Fibroblast of villous mesenchyme (primary cell): ENCODE measurements around the gene FBLN7. TPM values are rescaled to one million over a fixed set of nuclear protein-coding genes. Genes with fewer than 3 reads are reported as not detected.

Experiments used
- DNase-seq: peaks from one replicate; pipeline ENCODE4 v3.0.0-alpha.2; 2010; ENCODE audit warnings: low read depth
- H3K4me3 ChIP-seq: 2 replicates; pipeline ENCODE4 v1.5.1; 2011; ENCODE audit warnings: low read depth, mild to moderate bottlenecking, low read length
- total RNA-seq: library from RNA; depleted of rRNA; stranded (reverse); fragments of >200 nt; gene quantifications from 2 replicates; pipeline ENCODE4 v1.2.3, GENCODE V29; 2012
- TF ChIP-seq, protein P1 (sequence below): IDR thresholded peaks from 2 replicates; pipeline ENCODE4 v1.5.1; 2012; ENCODE audit warnings: low read depth, mild to moderate bottlenecking, low read length; ENCODE audit not compliant: insufficient read depth

Gene FBLN7
- total RNA-seq, 1 donor = 1.3 TPM

DNA sequence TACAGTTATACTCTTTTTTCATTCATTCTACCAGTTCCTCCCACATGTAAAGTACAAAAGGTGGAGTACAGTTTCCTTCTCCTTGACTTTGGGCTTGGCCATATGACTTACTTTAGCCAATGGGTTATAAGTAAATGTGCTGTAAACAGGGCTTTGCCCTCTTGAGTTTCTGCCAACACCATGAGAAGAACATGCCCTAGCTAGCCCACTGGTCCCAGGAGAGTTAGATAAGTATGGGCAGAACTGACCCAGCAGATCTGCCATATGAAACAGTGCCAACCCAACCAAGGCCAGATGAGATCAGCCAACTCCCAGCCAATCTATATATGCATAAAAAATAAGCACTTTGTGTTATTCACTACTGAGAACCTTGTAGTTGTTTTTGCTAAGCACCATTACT is 91.2 kb downstream of the FBLN7 start:
- peak; percentile 7 for DNase-seq
- TF ChIP-seq, protein P1, sequence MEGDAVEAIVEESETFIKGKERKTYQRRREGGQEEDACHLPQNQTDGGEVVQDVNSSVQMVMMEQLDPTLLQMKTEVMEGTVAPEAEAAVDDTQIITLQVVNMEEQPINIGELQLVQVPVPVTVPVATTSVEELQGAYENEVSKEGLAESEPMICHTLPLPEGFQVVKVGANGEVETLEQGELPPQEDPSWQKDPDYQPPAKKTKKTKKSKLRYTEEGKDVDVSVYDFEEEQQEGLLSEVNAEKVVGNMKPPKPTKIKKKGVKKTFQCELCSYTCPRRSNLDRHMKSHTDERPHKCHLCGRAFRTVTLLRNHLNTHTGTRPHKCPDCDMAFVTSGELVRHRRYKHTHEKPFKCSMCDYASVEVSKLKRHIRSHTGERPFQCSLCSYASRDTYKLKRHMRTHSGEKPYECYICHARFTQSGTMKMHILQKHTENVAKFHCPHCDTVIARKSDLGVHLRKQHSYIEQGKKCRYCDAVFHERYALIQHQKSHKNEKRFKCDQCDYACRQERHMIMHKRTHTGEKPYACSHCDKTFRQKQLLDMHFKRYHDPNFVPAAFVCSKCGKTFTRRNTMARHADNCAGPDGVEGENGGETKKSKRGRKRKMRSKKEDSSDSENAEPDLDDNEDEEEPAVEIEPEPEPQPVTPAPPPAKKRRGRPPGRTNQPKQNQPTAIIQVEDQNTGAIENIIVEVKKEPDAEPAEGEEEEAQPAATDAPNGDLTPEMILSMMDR = no peak
- no peak overlapping the region for H3K4me3 ChIP-seq

DNA sequence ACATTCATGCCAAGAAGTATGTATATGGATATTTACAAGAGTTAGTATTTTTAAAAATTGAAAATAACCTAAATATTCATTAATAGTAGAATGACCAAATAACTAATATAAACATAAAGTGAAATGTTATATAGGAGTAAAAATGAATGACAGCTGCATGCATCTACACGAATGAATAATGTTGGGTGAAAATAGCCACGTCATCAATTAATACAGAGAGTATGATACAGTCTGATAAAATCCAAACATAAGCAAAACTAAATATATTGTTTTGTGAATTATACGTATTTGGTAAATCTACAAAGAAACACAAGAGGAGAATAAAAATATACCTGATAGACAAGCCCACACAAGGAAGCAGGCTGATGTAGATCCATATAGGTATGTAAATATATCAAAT is 92.2 kb downstream of the FBLN7 start:
- no peak for DNase-seq
- TF ChIP-seq, protein P1 = no peak
- no peak overlapping the region for H3K4me3 ChIP-seq

Other genes starting within 250 kb of the FBLN7 start
- under 0.01 TPM in 2 replicates for gene MERTK, start 239.8 kb upstream of the FBLN7 start, total RNA-seq
- 48.3 and 112 TPM in 2 replicates for gene TMEM87B, start 83.1 kb upstream of the FBLN7 start, total RNA-seq
- gene ZC3H8, start 116.7 kb downstream of the FBLN7 start, total RNA-seq = 5.5 and 8.2 TPM in 2 replicates
- gene ZC3H6, start 137.2 kb downstream of the FBLN7 start, total RNA-seq = 2.3 and 3.0 TPM in 2 replicates